Measurements from ENCODE around the gene SNX24. TPM values are rescaled to one million over a fixed set of nuclear protein-coding genes. Genes with fewer than 3 reads are reported as not detected.

SNX24 gene
- total RNA-seq, 1 experiment from 2014 or later = 10.3 TPM

GRCh38 chr5:122947372-122947771, 102.0 kb downstream of the SNX24 start:
- intact Hi-C loops (cut with micrococcal nuclease) = no loop called here
- Histone ChIP-seq H3K79me2 (ENCODE audit: low read length) (no peaks in the 10 kb centered on the region), H3K4me1 (ENCODE audit: insufficient read depth, low read length) (no peaks in the 10 kb centered on the region), H4K20me1 (ENCODE audit: low read length) (no peaks in the 10 kb centered on the region), H3K36me3 (ENCODE audit: low read depth, low read length) (no peaks in the 10 kb centered on the region), H3K27me3 (ENCODE audit: low read length) (no peaks in the 10 kb centered on the region), H3K9me2 (replicated peaks; ENCODE audit: low read length) (no peaks in the 10 kb centered on the region), H3F3A (ENCODE audit: low read length, unreplicated experiment) (no peaks in the 10 kb centered on the region), H3K9me3 (ENCODE audit: low read length) (no peaks in the 10 kb centered on the region), H3K27ac (ENCODE audit: low read length) (no peak overlapping the region), H3K4me2 (ENCODE audit: low read length) (no peak overlapping the region), H2AFZ (ENCODE audit: low read length) (no peak overlapping the region), H3K9ac (ENCODE audit: low read length) (no peak overlapping the region), H3K4me3 (ENCODE audit: low read length) (no peak overlapping the region)
- ATAC-seq (no peak), DNase-seq (no peak)
- ChIA-PET CTCF (no interaction called here), POLR2A (ENCODE audit: unreplicated experiment) (no interaction called here)
- no TSS peak for BruUV-seq (replicated peaks)
- TF ChIP-seq EZH2 (IDR thresholded peaks at IDR 0.05; ENCODE audit: low read length, unreplicated experiment) (no peak), EZH2phosphoT487 (IDR thresholded peaks at IDR 0.05; ENCODE audit: borderline replicate concordance, low read length) (no peak)
- TF ChIP-seq, protein P1, sequence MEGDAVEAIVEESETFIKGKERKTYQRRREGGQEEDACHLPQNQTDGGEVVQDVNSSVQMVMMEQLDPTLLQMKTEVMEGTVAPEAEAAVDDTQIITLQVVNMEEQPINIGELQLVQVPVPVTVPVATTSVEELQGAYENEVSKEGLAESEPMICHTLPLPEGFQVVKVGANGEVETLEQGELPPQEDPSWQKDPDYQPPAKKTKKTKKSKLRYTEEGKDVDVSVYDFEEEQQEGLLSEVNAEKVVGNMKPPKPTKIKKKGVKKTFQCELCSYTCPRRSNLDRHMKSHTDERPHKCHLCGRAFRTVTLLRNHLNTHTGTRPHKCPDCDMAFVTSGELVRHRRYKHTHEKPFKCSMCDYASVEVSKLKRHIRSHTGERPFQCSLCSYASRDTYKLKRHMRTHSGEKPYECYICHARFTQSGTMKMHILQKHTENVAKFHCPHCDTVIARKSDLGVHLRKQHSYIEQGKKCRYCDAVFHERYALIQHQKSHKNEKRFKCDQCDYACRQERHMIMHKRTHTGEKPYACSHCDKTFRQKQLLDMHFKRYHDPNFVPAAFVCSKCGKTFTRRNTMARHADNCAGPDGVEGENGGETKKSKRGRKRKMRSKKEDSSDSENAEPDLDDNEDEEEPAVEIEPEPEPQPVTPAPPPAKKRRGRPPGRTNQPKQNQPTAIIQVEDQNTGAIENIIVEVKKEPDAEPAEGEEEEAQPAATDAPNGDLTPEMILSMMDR (conservative IDR thresholded peaks at IDR 0.05; ENCODE audit: low read depth, low read length) = no peak

GRCh38 chr5:122947772-122948171, 102.4 kb downstream of the SNX24 start:
- no peaks in the 10 kb centered on the region for H3K79me2 ChIP-seq (ENCODE audit: low read length)
- TF ChIP-seq EZH2 (IDR thresholded peaks at IDR 0.05; ENCODE audit: low read length, unreplicated experiment) (no peak), EZH2phosphoT487 (IDR thresholded peaks at IDR 0.05; ENCODE audit: borderline replicate concordance, low read length) (no peak)
- TF ChIP-seq, protein P1 (conservative IDR thresholded peaks at IDR 0.05; ENCODE audit: low read depth, low read length) = no peak
- DNase-seq = no peak
- no peaks in the 10 kb centered on the region for H3F3A ChIP-seq (ENCODE audit: low read length, unreplicated experiment)
- H3K4me2 ChIP-seq (ENCODE audit: low read length) = no peak overlapping the region
- H2AFZ ChIP-seq (ENCODE audit: low read length) = no peak overlapping the region
- ChIA-PET CTCF (no interaction called here), POLR2A (ENCODE audit: unreplicated experiment) (no interaction called here)
- no peaks in the 10 kb centered on the region for H3K9me3 ChIP-seq (ENCODE audit: low read length)
- no peaks in the 10 kb centered on the region for H3K27me3 ChIP-seq (ENCODE audit: low read length)
- no TSS peak for BruUV-seq (replicated peaks)
- no peak overlapping the region for H3K4me3 ChIP-seq (ENCODE audit: low read length)
- H3K36me3 ChIP-seq (ENCODE audit: low read depth, low read length) = no peaks in the 10 kb centered on the region
- H4K20me1 ChIP-seq (ENCODE audit: low read length) = no peaks in the 10 kb centered on the region
- no peak overlapping the region for H3K9ac ChIP-seq (ENCODE audit: low read length)
- H3K4me1 ChIP-seq (ENCODE audit: insufficient read depth, low read length) = no peaks in the 10 kb centered on the region
- ATAC-seq = no peak
- no peaks in the 10 kb centered on the region for H3K9me2 ChIP-seq (replicated peaks; ENCODE audit: low read length)
- no peak overlapping the region for H3K27ac ChIP-seq (ENCODE audit: low read length)
- intact Hi-C loops (cut with micrococcal nuclease) = no loop called here

DNA sequence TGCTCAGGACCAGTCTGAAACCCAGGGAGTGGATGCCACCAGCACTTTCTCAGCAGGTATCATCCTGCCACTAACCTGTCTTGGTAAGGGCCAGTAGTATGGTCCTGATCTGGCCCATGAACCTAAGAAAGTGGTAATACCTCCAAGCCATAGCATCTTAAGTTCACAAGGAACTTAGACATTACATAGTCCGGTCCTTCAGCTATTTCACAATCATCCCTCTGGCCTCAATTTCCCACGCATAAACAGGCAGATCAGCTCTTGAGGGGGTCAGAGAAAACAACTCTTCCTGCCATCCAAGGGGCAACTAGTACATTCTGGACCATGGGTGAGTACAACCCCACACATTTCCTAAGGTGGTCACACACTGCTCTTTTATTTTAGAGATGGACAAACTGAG, 102.9 kb downstream of the SNX24 start:
- POLR2A ChIA-PET (ENCODE audit: unreplicated experiment) = no interaction called here
- H3K27me3 ChIP-seq (ENCODE audit: low read length) = no peaks in the 10 kb centered on the region
- no peaks in the 10 kb centered on the region for H3F3A ChIP-seq (ENCODE audit: low read length, unreplicated experiment)
- no peaks in the 10 kb centered on the region for H3K36me3 ChIP-seq (ENCODE audit: low read depth, low read length)
- H3K27ac ChIP-seq (ENCODE audit: low read length) = no peak overlapping the region
- no peaks in the 10 kb centered on the region for H3K4me1 ChIP-seq (ENCODE audit: insufficient read depth, low read length)
- no TSS peak for BruUV-seq (replicated peaks)
- DNase-seq (no peak), ATAC-seq (no peak)
- H4K20me1 ChIP-seq (ENCODE audit: low read length) = no peaks in the 10 kb centered on the region
- intact Hi-C loops (cut with micrococcal nuclease) = no loop called here
- no peaks in the 10 kb centered on the region for H3K9me2 ChIP-seq (replicated peaks; ENCODE audit: low read length)
- TF ChIP-seq EZH2 (IDR thresholded peaks at IDR 0.05; ENCODE audit: low read length, unreplicated experiment) (no peak), EZH2phosphoT487 (IDR thresholded peaks at IDR 0.05; ENCODE audit: borderline replicate concordance, low read length) (no peak)
- TF ChIP-seq, protein P1 (conservative IDR thresholded peaks at IDR 0.05; ENCODE audit: low read depth, low read length) = no peak
- no peak overlapping the region for H3K4me3 ChIP-seq (ENCODE audit: low read length)
- H3K9me3 ChIP-seq (ENCODE audit: low read length) = no peaks in the 10 kb centered on the region
- no peak overlapping the region for H3K9ac ChIP-seq (ENCODE audit: low read length)
- no peaks in the 10 kb centered on the region for H3K79me2 ChIP-seq (ENCODE audit: low read length)
- H3K4me2 ChIP-seq (ENCODE audit: low read length) = no peak overlapping the region
- no peak overlapping the region for H2AFZ ChIP-seq (ENCODE audit: low read length)
- CTCF ChIA-PET = no interaction called here

Measured in PC-3 (cell line).